ENCODE results near the gene MORN3.

DNA sequence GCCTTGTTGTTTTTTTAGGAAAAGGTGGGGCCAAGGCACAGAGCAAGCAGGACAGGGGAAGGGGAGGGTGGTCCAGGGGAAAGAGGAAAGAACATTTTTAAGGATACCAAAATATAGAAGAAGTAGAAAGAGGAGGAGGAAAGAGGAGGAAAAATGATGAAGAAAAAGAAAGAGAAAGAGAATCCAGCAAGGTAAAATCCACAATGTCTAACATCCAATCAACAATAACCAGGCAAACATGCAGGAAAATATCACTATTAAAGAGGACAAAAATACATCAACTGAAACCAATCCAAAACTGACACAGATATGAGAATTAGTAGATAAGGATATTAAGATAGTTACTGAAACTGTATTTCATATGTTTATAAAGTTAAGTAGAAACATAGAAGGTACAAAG lies 36.1 kb upstream of the MORN3 start:
- no peak for TF ChIP-seq POLR2AphosphoS5 (IDR thresholded peaks at IDR 0.05; ENCODE audit: low read depth)
- TF ChIP-seq, protein P1, sequence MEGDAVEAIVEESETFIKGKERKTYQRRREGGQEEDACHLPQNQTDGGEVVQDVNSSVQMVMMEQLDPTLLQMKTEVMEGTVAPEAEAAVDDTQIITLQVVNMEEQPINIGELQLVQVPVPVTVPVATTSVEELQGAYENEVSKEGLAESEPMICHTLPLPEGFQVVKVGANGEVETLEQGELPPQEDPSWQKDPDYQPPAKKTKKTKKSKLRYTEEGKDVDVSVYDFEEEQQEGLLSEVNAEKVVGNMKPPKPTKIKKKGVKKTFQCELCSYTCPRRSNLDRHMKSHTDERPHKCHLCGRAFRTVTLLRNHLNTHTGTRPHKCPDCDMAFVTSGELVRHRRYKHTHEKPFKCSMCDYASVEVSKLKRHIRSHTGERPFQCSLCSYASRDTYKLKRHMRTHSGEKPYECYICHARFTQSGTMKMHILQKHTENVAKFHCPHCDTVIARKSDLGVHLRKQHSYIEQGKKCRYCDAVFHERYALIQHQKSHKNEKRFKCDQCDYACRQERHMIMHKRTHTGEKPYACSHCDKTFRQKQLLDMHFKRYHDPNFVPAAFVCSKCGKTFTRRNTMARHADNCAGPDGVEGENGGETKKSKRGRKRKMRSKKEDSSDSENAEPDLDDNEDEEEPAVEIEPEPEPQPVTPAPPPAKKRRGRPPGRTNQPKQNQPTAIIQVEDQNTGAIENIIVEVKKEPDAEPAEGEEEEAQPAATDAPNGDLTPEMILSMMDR (IDR thresholded peaks at IDR 0.05; ENCODE audit: insufficient read depth, low read length) = no peak
- TF ChIP-seq, protein P2, sequence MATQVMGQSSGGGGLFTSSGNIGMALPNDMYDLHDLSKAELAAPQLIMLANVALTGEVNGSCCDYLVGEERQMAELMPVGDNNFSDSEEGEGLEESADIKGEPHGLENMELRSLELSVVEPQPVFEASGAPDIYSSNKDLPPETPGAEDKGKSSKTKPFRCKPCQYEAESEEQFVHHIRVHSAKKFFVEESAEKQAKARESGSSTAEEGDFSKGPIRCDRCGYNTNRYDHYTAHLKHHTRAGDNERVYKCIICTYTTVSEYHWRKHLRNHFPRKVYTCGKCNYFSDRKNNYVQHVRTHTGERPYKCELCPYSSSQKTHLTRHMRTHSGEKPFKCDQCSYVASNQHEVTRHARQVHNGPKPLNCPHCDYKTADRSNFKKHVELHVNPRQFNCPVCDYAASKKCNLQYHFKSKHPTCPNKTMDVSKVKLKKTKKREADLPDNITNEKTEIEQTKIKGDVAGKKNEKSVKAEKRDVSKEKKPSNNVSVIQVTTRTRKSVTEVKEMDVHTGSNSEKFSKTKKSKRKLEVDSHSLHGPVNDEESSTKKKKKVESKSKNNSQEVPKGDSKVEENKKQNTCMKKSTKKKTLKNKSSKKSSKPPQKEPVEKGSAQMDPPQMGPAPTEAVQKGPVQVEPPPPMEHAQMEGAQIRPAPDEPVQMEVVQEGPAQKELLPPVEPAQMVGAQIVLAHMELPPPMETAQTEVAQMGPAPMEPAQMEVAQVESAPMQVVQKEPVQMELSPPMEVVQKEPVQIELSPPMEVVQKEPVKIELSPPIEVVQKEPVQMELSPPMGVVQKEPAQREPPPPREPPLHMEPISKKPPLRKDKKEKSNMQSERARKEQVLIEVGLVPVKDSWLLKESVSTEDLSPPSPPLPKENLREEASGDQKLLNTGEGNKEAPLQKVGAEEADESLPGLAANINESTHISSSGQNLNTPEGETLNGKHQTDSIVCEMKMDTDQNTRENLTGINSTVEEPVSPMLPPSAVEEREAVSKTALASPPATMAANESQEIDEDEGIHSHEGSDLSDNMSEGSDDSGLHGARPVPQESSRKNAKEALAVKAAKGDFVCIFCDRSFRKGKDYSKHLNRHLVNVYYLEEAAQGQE (IDR thresholded peaks at IDR 0.05; ENCODE audit: insufficient replicate concordance, low read depth) = no peak
- no peak for TF ChIP-seq GABPA (IDR thresholded peaks at IDR 0.05; ENCODE audit: low read depth)
- TF ChIP-seq SPI1 (IDR thresholded peaks at IDR 0.05; ENCODE audit: borderline replicate concordance, low read depth) = no peak

Data from HL-60 (cell line).